CD4-positive, alpha-beta T cell (primary cell): Measurements from ENCODE around the gene PDZK1IP1. TPM values are rescaled to one million over a fixed set of nuclear protein-coding genes. Genes with fewer than 3 reads are reported as not detected.

Experiments
- ATAC-seq: fragments of 200-7000 bp; cut with Tn5 transposase; one replicate; pipeline ENCODE4 v1.10.0; 2022; ENCODE audit warnings: mild to moderate bottlenecking; ENCODE audit not compliant: poor library complexity
- CTCF ChIA-PET: fragments of 350-600 bp; sonication (Branson Sonifier 250); formaldehyde crosslinking; loops from one replicate; lab custom pipeline; 2021; ENCODE audit warnings: antibody characterized with exemption, inconsistent platforms; lab: Charles Lee
- POLR2A ChIA-PET: fragments of 350-600 bp; sonication (Branson Sonifier 250); formaldehyde crosslinking; loops from one replicate; lab custom pipeline; 2021; ENCODE audit warnings: antibody characterized with exemption, inconsistent platforms; lab: Charles Lee
- DNase-seq, 14 experiments: peaks; one replicate each; pipeline ENCODE4 v3.0.0-alpha.2; 2013 to 2020; ENCODE audit warnings: mixed read lengths in 2 of 14
- H3K27ac ChIP-seq, 2 donors: one replicate each; pipeline versions ENCODE4 v1.5.1 to v1.7.0; 2013; ENCODE audit warnings: low read length in 2 of 2, low read depth in 1 of 2, mild to moderate bottlenecking in 1 of 2
- H3K27me3 ChIP-seq, 2 experiments: 1 replicate in 1 of 2; 2 replicates in 1 of 2; pipeline versions ENCODE4 v1.6.1 to v1.7.0; 2013; ENCODE audit warnings: low read length in 2 of 2, control low read depth in 1 of 2, mild to moderate bottlenecking in 1 of 2, moderate library complexity in 1 of 2; ENCODE audit not compliant: insufficient read depth in 2 of 2, control insufficient read depth in 1 of 2
- H3K36me3 ChIP-seq: one replicate; pipeline ENCODE4 v1.6.1; 2013; ENCODE audit warnings: low read length, control low read depth; ENCODE audit not compliant: insufficient read depth
- H3K4me1 ChIP-seq: one replicate; pipeline ENCODE4 v1.6.1; 2013; ENCODE audit warnings: low read length, control low read depth; ENCODE audit not compliant: insufficient read depth
- H3K4me3 ChIP-seq: one replicate; pipeline ENCODE4 v1.5.1; 2013; ENCODE audit warnings: mild to moderate bottlenecking, low read length, moderate library complexity
- H3K9me3 ChIP-seq, 2 experiments: 1 replicate in 1 of 2; 2 replicates in 1 of 2; pipeline versions ENCODE4 v1.6.1 to v1.7.0; 2013; ENCODE audit warnings: low read length in 2 of 2, mild to moderate bottlenecking in 2 of 2, control low read depth in 1 of 2, moderate library complexity in 1 of 2; ENCODE audit not compliant: control insufficient read depth in 1 of 2, insufficient read depth in 1 of 2
- H3K27ac Mint-ChIP-seq: one replicate; pipeline ENCODE4 v1.8.0; 2020; ENCODE audit warnings: mixed read lengths
- H3K27me3 Mint-ChIP-seq: one replicate; pipeline ENCODE4 v1.8.0; 2021; ENCODE audit warnings: mixed read lengths
- H3K36me3 Mint-ChIP-seq: one replicate; pipeline ENCODE4 v1.8.0; 2021; ENCODE audit warnings: low read depth, mixed read lengths
- H3K4me1 Mint-ChIP-seq: one replicate; pipeline ENCODE4 v1.8.0; 2021; ENCODE audit warnings: low read depth, mixed read lengths
- H3K4me3 Mint-ChIP-seq: one replicate; pipeline ENCODE4 v1.8.0; 2020; ENCODE audit warnings: mild to moderate bottlenecking, mixed read lengths
- H3K9me3 Mint-ChIP-seq: one replicate; pipeline ENCODE4 v1.8.0; 2020; ENCODE audit warnings: mixed read lengths
- CTCF ChIP-seq: fragments of 200-600 bp; IDR thresholded peaks from one replicate; pipeline ENCODE4 v1.8.0; 2022; ENCODE audit warnings: antibody characterized with exemption, mild to moderate bottlenecking
- intact Hi-C, 2 experiments: fragments of 100-400 bp; cut with DNase I in 1 of 2; cut with micrococcal nuclease in 1 of 2; formaldehyde crosslinking; loops; one replicate each; pipeline versions ENCODE4 v1.15.1 to v1.9.0; 2023 to 2025; cut with DNase I, micrococcal nuclease
- total RNA-seq, 174 experiments: library from RNA in 2 of 174; stranded (reverse) in 2 of 174; gene quantifications; one replicate each; pipeline ENCODE4 v1.2.3 and lab custom pipeline; 2021 to 2026

Gene PDZK1IP1
- total RNA-seq, 2 experiments from 2014 or later, result not detected

- ATAC-seq, result no peak
- Mint-ChIP-seq H3K9me3 (no peaks in the 10 kb centered on the region), H3K36me3 (no peaks in the 10 kb centered on the region), H3K27ac (no peak overlapping the region), H3K27me3 (peaks cover 34% of the 10 kb centered on the region), H3K4me3 (no peak overlapping the region), H3K4me1 (peaks cover 5% of the 10 kb centered on the region)
- POLR2A ChIA-PET, result no interaction called here
- Histone ChIP-seq H3K36me3 (no peaks in the 10 kb centered on the region), H3K4me1 (peaks cover 10% of the 10 kb centered on the region), H3K27ac (no peak overlapping the region), H3K27me3 (peaks cover 38 to 43% of the 10 kb centered on the region in 2 experiments), H3K4me3 (no peak overlapping the region), H3K9me3 (no peaks in the 10 kb centered on the region)
- CTCF ChIA-PET, result no interaction called here
- DNase-seq, result no peak
- intact Hi-C loops, result no loop called here
- TF ChIP-seq CTCF, result no peak
Measured at GRCh38 chr1:47222476-47222875, 32.6 kb upstream of the PDZK1IP1 start.

GRCh38 chr1:47219590-47220220 is 29.9 kb upstream of the PDZK1IP1 start:
- ATAC-seq, result no peak
- peaks cover 16% of the 10 kb centered on the region for H3K27me3 Mint-ChIP-seq
- intact Hi-C loops, result no loop called here
- ChIA-PET POLR2A (no interaction called here), CTCF (no interaction called here)
- H3K27ac Mint-ChIP-seq, result no peak overlapping the region
- H3K27ac ChIP-seq, result no peak overlapping the region
- no peak overlapping the region for H3K4me3 ChIP-seq
- no peaks in the 10 kb centered on the region for H3K36me3 ChIP-seq
- DNase-seq, result no peak
- H3K27me3 ChIP-seq, result peaks cover 22 to 23% of the 10 kb centered on the region in 2 experiments
- no peak overlapping the region for H3K4me3 Mint-ChIP-seq
- no peaks in the 10 kb centered on the region for H3K4me1 Mint-ChIP-seq
- H3K9me3 Mint-ChIP-seq, result no peaks in the 10 kb centered on the region
- H3K4me1 ChIP-seq, result peaks cover 2% of the 10 kb centered on the region
- no peaks in the 10 kb centered on the region for H3K9me3 ChIP-seq
- H3K36me3 Mint-ChIP-seq, result no peaks in the 10 kb centered on the region
- no peak for TF ChIP-seq CTCF

GRCh38 chr1:47219001-47219400 is 29.2 kb upstream of the PDZK1IP1 start:
- Mint-ChIP-seq H3K27ac (no peak overlapping the region), H3K27me3 (peaks cover 16% of the 10 kb centered on the region), H3K9me3 (no peaks in the 10 kb centered on the region), H3K4me1 (no peaks in the 10 kb centered on the region), H3K36me3 (no peaks in the 10 kb centered on the region), H3K4me3 (no peak overlapping the region)
- no peak for TF ChIP-seq CTCF
- H3K4me3 ChIP-seq, result no peak overlapping the region
- CTCF ChIA-PET, result no interaction called here
- DNase-seq (no peak), ATAC-seq (no peak)
- H3K27ac ChIP-seq, result no peak overlapping the region
- no peaks in the 10 kb centered on the region for H3K9me3 ChIP-seq
- H3K36me3 ChIP-seq, result no peaks in the 10 kb centered on the region
- POLR2A ChIA-PET, result no interaction called here
- H3K4me1 ChIP-seq, result no peaks in the 10 kb centered on the region
- intact Hi-C loops, result no loop called here
- peaks cover 15 to 16% of the 10 kb centered on the region in 2 experiments for H3K27me3 ChIP-seq
